Measurements from ENCODE around the gene TTLL11. TPM values are rescaled to one million over a fixed set of nuclear protein-coding genes. Genes with fewer than 3 reads are reported as not detected.

The TTLL11 gene
- total RNA-seq, 2 experiments from 2014 or later: 3.3 to 6.9 TPM

DNA sequence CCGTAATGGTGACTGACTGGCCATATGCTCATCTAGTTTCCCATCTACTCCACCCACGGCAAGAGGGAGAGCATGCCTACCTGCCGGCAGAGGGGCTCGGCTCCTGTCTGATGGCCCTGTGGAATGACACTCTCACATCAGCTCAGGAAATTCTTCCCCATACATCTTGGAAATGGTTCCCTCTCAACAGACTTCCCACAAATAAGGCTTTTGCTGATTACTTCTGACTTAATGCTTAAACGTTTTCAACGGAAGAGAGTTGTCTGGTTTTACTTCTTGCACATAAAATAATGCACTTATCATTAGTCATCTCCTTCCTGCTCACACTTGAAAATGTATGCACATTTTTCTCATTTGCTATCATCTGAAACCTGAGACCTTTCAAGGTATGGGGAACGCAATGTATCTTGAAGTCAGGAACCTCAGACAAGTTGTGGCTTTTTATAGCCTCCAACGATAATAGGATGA, 129.5 kb downstream of the TTLL11 start:
- no peaks in the 10 kb centered on the region for H3K9me2 ChIP-seq (ENCODE audit: insufficient read depth, low read length)
- no peaks in the 10 kb centered on the region for H3K79me2 ChIP-seq (ENCODE audit: insufficient read depth, low read depth, low read length)
- peaks cover 22% of the 10 kb centered on the region for H3K4me1 ChIP-seq (ENCODE audit: insufficient read depth, low read length, poor library complexity, severe bottlenecking)
- intact Hi-C loops (cut with micrococcal nuclease; ENCODE audit: unreplicated experiment): no loop called here
- POLR2A ChIA-PET: interaction anchor here (0.9 to 1.3 kb wide), 3 partner anchors 9 to 43 kb away, joined by 3 to 7 read pairs (median 4); no protein-coding TSS in a partner anchor
- CTCF ChIA-PET (ENCODE audit: unreplicated experiment): no interaction called here
- no peaks in the 10 kb centered on the region for H3K9me3 ChIP-seq (ENCODE audit: low read length)
- H2AFZ ChIP-seq (ENCODE audit: low read length): no peak overlapping the region
- no peaks in the 10 kb centered on the region for H3K36me3 ChIP-seq (ENCODE audit: insufficient read depth, low read length)
- no peak for DNase-seq (ENCODE audit: low spot score)
- no peak overlapping the region for H3K27ac ChIP-seq (ENCODE audit: low read depth, low read length, poor library complexity, severe bottlenecking)
- no peaks in the 10 kb centered on the region for H4K20me1 ChIP-seq (ENCODE audit: insufficient read depth, low read length)
- H3K4me2 ChIP-seq (ENCODE audit: low read length): no peak overlapping the region
- no TSS peak for BruUV-seq (replicated peaks)
- TF ChIP-seq EZH2phosphoT487 (IDR thresholded peaks at IDR 0.05; ENCODE audit: borderline replicate concordance, low read depth, low read length): no peak
- TF ChIP-seq, protein P1, sequence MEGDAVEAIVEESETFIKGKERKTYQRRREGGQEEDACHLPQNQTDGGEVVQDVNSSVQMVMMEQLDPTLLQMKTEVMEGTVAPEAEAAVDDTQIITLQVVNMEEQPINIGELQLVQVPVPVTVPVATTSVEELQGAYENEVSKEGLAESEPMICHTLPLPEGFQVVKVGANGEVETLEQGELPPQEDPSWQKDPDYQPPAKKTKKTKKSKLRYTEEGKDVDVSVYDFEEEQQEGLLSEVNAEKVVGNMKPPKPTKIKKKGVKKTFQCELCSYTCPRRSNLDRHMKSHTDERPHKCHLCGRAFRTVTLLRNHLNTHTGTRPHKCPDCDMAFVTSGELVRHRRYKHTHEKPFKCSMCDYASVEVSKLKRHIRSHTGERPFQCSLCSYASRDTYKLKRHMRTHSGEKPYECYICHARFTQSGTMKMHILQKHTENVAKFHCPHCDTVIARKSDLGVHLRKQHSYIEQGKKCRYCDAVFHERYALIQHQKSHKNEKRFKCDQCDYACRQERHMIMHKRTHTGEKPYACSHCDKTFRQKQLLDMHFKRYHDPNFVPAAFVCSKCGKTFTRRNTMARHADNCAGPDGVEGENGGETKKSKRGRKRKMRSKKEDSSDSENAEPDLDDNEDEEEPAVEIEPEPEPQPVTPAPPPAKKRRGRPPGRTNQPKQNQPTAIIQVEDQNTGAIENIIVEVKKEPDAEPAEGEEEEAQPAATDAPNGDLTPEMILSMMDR (conservative IDR thresholded peaks at IDR 0.05; ENCODE audit: low read length): no peak
- no peak overlapping the region for H3K4me3 ChIP-seq (ENCODE audit: low read depth, low read length, poor library complexity, severe bottlenecking)

DNA sequence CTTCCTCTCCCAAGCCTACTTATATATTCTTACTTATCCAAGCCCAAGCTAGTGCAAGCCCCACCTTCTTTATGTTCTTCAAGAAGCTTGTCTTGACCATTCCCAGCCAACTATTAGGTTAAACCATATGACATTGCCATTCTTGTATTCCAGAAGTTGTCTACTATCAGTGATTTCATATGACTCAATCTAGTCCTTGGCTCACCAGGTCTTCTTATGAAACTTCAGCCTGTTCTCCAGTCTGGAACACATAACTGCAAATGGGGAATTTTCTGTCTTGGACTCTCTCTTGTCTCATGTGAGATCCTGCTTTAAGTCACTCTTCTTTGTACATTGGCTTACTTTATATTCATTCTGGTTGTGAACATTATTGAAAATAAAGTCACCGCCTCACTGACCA, 130.7 kb downstream of the TTLL11 start:
- DNase-seq (ENCODE audit: low spot score): no peak
- Histone ChIP-seq H4K20me1 (ENCODE audit: insufficient read depth, low read length) (no peaks in the 10 kb centered on the region), H3K9me2 (ENCODE audit: insufficient read depth, low read length) (no peaks in the 10 kb centered on the region), H3K9me3 (ENCODE audit: low read length) (no peaks in the 10 kb centered on the region), H3K79me2 (ENCODE audit: insufficient read depth, low read depth, low read length) (no peaks in the 10 kb centered on the region), H3K36me3 (ENCODE audit: insufficient read depth, low read length) (no peaks in the 10 kb centered on the region), H3K4me2 (ENCODE audit: low read length) (no peak overlapping the region), H3K27ac (ENCODE audit: low read depth, low read length, poor library complexity, severe bottlenecking) (no peak overlapping the region), H3K4me1 (ENCODE audit: insufficient read depth, low read length, poor library complexity, severe bottlenecking) (peaks cover 31% of the 10 kb centered on the region), H3K4me3 (ENCODE audit: low read depth, low read length, poor library complexity, severe bottlenecking) (no peak overlapping the region), H2AFZ (ENCODE audit: low read length) (no peak overlapping the region)
- POLR2A ChIA-PET: interaction anchor here (1.2 kb wide), 1 partner anchor 18 kb away, joined by 3 read pairs; no protein-coding TSS in a partner anchor
- CTCF ChIA-PET (ENCODE audit: unreplicated experiment): no interaction called here
- TF ChIP-seq, protein P1 (conservative IDR thresholded peaks at IDR 0.05; ENCODE audit: low read length): no peak
- no peak for TF ChIP-seq EZH2phosphoT487 (IDR thresholded peaks at IDR 0.05; ENCODE audit: borderline replicate concordance, low read depth, low read length)
- intact Hi-C loops (cut with micrococcal nuclease; ENCODE audit: unreplicated experiment): no loop called here
- BruUV-seq (replicated peaks): no TSS peak

DNA sequence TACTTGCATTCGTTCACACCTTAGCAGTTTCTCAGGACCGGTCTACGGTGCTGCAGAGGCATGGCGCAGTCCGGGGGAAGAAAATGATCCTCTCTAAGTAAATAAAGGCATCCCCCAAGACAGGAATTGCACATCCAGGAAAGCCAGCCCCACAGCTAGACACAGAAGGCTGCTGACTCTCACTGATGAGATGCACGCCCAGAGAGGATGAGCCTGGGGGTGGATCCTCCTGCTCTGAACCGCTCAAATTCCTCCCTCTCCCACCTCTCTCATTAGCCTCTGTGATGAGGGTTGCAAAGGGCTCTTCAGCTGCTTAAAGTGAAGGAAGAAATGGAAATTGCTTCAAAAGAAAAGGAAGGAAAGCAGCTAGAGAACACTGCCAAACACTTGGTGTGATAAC, 132.4 kb downstream of the TTLL11 start:
- Histone ChIP-seq H4K20me1 (ENCODE audit: insufficient read depth, low read length) (no peaks in the 10 kb centered on the region), H2AFZ (ENCODE audit: low read length) (no peak overlapping the region), H3K9me3 (ENCODE audit: low read length) (no peaks in the 10 kb centered on the region), H3K27ac (ENCODE audit: low read depth, low read length, poor library complexity, severe bottlenecking) (no peak overlapping the region), H3K36me3 (ENCODE audit: insufficient read depth, low read length) (no peaks in the 10 kb centered on the region), H3K4me3 (ENCODE audit: low read depth, low read length, poor library complexity, severe bottlenecking) (no peak overlapping the region), H3K79me2 (ENCODE audit: insufficient read depth, low read depth, low read length) (no peaks in the 10 kb centered on the region), H3K9me2 (ENCODE audit: insufficient read depth, low read length) (no peaks in the 10 kb centered on the region), H3K4me1 (ENCODE audit: insufficient read depth, low read length, poor library complexity, severe bottlenecking) (peaks cover 39% of the 10 kb centered on the region), H3K4me2 (ENCODE audit: low read length) (no peak overlapping the region)
- BruUV-seq (replicated peaks): no TSS peak
- POLR2A ChIA-PET: interaction anchor here (1.0 to 1.5 kb wide), 3 partner anchors 13 to 17 kb away, joined by 3 to 4 read pairs (median 4); no protein-coding TSS in a partner anchor
- CTCF ChIA-PET (ENCODE audit: unreplicated experiment): no interaction called here
- TF ChIP-seq EZH2phosphoT487 (IDR thresholded peaks at IDR 0.05; ENCODE audit: borderline replicate concordance, low read depth, low read length): no peak
- TF ChIP-seq, protein P1 (conservative IDR thresholded peaks at IDR 0.05; ENCODE audit: low read length): no peak
- intact Hi-C loops (cut with micrococcal nuclease; ENCODE audit: unreplicated experiment): no loop called here
- no peak for DNase-seq (ENCODE audit: low spot score)
